ENCODE measurements around the gene EPN1. TPM values are rescaled to one million over a fixed set of nuclear protein-coding genes. Genes with fewer than 3 reads are reported as not detected.

The EPN1 gene
- total and polyA plus RNA-seq, 2 of the 13 experiments (the other 11 are each of a cell fraction or from before 2014, with no cell fraction given): 28.9 to 31.7 TPM

DNA sequence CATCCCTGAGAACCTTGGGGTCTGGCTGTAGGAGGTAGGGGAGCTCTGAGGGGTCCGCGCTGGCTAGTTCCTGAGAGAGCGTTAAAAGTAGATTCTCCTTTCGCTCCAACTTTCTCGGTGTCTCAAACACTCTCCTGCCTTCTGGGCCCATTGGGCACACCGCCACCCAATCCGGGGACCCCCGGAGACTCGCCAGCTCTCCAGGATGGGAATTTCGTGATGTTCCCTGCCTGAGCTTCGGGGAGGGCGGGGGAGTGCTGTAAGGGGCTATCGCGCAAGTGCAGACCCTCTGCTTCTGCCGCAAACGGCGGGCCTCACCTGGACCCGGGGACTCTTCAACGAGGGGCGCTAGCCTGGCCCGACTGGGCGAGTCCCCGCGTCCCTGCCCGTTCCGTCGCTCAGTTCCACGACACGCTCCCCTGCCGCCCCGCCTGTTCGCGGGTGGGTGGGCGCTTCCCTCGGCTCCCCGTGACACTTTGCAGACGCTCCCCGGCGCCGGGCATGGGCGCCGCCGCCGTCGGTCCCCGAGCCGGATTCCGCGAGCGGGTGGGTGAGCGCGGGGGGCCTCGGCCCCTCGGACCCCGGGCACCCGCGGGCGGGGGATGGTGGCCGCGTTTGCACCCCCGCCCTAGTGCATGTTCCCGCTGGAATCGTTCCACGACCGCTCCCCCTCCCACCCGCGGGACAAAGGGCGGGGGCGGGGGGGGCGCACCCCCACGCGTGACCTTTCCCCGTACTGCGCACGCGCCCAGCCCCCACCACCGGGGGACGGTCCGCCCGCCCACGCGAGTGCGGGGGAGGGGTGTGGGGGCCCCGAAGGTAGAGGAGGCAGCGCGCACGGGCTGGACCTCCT lies 27.1 kb upstream of the EPN1 start, which contains the start of gene CCDC106 (continued):
- TF ChIP-seq, protein P1, sequence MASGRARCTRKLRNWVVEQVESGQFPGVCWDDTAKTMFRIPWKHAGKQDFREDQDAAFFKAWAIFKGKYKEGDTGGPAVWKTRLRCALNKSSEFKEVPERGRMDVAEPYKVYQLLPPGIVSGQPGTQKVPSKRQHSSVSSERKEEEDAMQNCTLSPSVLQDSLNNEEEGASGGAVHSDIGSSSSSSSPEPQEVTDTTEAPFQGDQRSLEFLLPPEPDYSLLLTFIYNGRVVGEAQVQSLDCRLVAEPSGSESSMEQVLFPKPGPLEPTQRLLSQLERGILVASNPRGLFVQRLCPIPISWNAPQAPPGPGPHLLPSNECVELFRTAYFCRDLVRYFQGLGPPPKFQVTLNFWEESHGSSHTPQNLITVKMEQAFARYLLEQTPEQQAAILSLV (CRISPR knock-in tag; IDR thresholded peaks at IDR 0.05; ENCODE audit: borderline replicate concordance): no peak
- TF ChIP-seq, protein P2, sequence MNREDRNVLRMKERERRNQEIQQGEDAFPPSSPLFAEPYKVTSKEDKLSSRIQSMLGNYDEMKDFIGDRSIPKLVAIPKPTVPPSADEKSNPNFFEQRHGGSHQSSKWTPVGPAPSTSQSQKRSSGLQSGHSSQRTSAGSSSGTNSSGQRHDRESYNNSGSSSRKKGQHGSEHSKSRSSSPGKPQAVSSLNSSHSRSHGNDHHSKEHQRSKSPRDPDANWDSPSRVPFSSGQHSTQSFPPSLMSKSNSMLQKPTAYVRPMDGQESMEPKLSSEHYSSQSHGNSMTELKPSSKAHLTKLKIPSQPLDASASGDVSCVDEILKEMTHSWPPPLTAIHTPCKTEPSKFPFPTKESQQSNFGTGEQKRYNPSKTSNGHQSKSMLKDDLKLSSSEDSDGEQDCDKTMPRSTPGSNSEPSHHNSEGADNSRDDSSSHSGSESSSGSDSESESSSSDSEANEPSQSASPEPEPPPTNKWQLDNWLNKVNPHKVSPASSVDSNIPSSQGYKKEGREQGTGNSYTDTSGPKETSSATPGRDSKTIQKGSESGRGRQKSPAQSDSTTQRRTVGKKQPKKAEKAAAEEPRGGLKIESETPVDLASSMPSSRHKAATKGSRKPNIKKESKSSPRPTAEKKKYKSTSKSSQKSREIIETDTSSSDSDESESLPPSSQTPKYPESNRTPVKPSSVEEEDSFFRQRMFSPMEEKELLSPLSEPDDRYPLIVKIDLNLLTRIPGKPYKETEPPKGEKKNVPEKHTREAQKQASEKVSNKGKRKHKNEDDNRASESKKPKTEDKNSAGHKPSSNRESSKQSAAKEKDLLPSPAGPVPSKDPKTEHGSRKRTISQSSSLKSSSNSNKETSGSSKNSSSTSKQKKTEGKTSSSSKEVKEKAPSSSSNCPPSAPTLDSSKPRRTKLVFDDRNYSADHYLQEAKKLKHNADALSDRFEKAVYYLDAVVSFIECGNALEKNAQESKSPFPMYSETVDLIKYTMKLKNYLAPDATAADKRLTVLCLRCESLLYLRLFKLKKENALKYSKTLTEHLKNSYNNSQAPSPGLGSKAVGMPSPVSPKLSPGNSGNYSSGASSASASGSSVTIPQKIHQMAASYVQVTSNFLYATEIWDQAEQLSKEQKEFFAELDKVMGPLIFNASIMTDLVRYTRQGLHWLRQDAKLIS (CRISPR knock-in tag; IDR thresholded peaks at IDR 0.05): no peak
- no peak for TF ChIP-seq ZNF644 (CRISPR knock-in tag; IDR thresholded peaks at IDR 0.05; ENCODE audit: low read depth)
- TF ChIP-seq FOXA3 (CRISPR knock-in tag; IDR thresholded peaks at IDR 0.05): 0 out of 2 replicates have a peak, but pooled peaks have one; percentile 6
- peak; percentile 79; the same call in 1 of the 2 replicates for TF ChIP-seq ARID4A (CRISPR knock-in tag; IDR thresholded peaks at IDR 0.05; ENCODE audit: borderline replicate concordance)
- peak; percentile 21 for TF ChIP-seq SKI (IDR thresholded peaks at IDR 0.05; ENCODE audit: partially characterized antibody)
- TF ChIP-seq, protein P3, sequence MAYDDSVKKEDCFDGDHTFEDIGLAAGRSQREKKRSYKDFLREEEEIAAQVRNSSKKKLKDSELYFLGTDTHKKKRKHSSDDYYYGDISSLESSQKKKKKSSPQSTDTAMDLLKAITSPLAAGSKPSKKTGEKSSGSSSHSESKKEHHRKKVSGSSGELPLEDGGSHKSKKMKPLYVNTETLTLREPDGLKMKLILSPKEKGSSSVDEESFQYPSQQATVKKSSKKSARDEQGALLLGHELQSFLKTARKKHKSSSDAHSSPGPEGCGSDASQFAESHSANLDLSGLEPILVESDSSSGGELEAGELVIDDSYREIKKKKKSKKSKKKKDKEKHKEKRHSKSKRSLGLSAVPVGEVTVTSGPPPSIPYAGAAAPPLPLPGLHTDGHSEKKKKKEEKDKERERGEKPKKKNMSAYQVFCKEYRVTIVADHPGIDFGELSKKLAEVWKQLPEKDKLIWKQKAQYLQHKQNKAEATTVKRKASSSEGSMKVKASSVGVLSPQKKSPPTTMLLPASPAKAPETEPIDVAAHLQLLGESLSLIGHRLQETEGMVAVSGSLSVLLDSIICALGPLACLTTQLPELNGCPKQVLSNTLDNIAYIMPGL (CRISPR knock-in tag; IDR thresholded peaks at IDR 0.05; ENCODE audit: borderline replicate concordance in 1 of 2, low read depth in 1 of 2): peak; percentile 45 to 65
- no peak for TF ChIP-seq TAF1 (CRISPR knock-in tag; IDR thresholded peaks at IDR 0.05)
- no peak; the same call in 1 of the 2 replicates for TF ChIP-seq SSRP1 (CRISPR knock-in tag; IDR thresholded peaks at IDR 0.05)
- TF ChIP-seq ZNF883 (CRISPR knock-in tag; IDR thresholded peaks at IDR 0.05; ENCODE audit: not compliant biosample characterization): no peak
- TF ChIP-seq TBX2 (CRISPR knock-in tag; IDR thresholded peaks at IDR 0.05; ENCODE audit: borderline replicate concordance): peak; percentile 70; the same call in 1 of the 2 replicates
- TF ChIP-seq RAD21 (CRISPR knock-in tag; IDR thresholded peaks at IDR 0.05): peak; percentile 55; the same call in 1 of the 2 replicates
